Head of caudate nucleus (tissue), 42 donors: Measurements from ENCODE around the gene TMEM259.

ENCODE experiments used
- DNase-seq, 42 donors: peaks; one replicate each; pipeline versions ENCODE4 v3.0.0 to v3.0.0-alpha.2; 2020 to 2021; ENCODE audit warnings: mixed read lengths in 7 of 42
- intact Hi-C: fragments of 100-400 bp; cut with DNase I; formaldehyde crosslinking; loops from one replicate; pipeline ENCODE4 v1.15.0; 2022

Gene TMEM259

DNA sequence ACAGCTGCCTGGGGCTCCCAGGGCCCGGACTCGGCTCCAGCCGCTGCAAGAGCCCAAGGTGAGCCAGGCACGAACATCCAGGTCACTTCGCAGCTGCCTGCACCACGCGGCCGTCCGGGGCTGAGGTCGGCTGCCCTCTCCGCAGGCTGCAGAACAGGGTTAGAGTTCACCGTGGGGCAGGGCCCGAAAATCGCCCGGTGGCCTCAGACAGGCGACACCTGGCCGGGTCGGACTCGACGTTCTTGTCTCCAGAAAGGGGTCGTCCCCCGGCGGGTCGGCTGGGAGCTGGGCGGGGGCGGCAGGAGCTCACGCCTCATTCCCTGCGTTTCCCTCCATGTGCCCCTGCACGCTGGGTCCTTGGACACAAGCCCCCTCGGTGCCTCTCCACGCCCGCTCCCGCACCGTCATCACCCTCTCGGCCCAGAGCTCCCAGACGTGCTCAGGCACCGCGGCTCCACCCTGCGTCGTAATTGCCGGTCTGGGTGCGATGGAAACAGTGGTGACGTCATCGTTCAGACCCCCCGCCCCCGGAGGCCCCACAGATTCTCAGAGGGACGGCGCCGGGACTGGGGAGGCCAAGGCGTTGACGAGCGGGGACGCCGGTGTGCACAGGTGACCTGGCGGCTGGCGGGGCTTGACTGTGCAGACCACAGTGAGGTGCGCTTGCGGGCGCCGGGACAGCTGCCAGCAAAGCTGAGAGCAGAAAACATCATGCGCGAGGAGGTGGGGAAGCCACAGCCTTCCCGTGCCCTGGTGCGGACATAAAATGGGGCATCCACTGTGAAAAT, 24.7 kb downstream of the TMEM259 start:
- intact Hi-C loops, result no loop called here
- no peak for DNase-seq

GRCh38 chr19:995051-995827, 25.7 kb downstream of the TMEM259 start:
- intact Hi-C loops, result no loop called here

DNA sequence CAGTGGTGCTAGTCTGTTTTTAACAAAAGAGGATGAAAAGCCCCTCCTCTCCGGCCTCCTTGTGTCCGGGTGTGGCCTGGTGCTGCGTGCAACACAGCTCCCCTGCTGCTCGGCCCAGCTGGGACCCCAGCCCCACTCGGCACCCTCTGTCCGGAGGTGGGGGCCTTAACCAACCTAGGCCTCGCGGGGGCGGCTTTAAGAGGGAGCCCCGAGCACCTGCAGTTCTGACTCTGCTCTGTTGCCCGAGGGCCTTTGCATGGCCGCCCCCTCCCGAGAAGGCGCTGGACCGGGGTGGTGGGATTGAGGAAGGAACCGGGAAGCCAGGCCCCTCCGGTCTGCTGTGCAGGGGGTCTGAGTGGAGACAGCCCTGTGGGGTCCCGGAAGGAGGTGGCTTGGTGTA, 26.4 kb downstream of the TMEM259 start:
- no peak for DNase-seq
- intact Hi-C loops, result no loop called here

More at GRCh38 chr19:995051-995827, 25.7 kb downstream of the TMEM259 start:
- DNase-seq, result peak in 3 of 42 donors; percentile 14 to 51 (median 19)

DNA sequence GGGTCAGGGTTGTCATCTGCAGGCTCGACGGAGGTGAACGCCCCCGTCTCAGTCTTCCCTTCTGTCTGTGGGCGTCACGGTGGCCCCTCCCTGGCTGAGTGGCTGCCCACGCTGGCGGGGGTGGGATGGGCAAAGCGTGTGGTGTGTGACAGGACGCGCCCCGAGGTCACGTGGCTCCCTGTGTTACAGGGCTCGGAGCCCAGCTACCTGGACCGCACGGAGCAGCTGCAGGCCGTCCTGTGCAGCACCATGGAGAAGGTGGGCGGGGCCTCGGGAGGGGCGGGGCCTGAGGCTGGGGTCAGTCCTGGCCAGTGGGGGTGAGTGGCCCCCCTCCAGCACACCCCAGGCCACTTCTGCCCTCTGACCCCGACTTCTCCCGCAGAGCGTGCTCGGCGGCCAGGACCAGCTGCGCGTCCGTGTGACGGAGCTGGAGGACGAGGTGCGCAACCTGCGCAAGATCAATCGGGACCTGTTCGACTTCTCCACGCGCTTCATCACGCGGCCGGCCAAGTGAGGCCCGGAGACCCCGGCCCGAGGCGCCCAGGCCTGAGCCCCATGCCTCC, 27.0 kb downstream of the TMEM259 start:
- intact Hi-C loops, result no loop called here
- DNase-seq, result no peak

GRCh38 chr19:993361-993830, 27.5 kb downstream of the TMEM259 start:
- no peak for DNase-seq
- intact Hi-C loops, result no loop called here

GRCh38 chr19:992670-993055, 28.3 kb downstream of the TMEM259 start:
- DNase-seq, result no peak
- intact Hi-C loops, result no loop called here

- intact Hi-C loops, result no loop called here
- no peak for DNase-seq
Measured at GRCh38 chr19:991932-992669, 28.8 kb downstream of the TMEM259 start.

DNA sequence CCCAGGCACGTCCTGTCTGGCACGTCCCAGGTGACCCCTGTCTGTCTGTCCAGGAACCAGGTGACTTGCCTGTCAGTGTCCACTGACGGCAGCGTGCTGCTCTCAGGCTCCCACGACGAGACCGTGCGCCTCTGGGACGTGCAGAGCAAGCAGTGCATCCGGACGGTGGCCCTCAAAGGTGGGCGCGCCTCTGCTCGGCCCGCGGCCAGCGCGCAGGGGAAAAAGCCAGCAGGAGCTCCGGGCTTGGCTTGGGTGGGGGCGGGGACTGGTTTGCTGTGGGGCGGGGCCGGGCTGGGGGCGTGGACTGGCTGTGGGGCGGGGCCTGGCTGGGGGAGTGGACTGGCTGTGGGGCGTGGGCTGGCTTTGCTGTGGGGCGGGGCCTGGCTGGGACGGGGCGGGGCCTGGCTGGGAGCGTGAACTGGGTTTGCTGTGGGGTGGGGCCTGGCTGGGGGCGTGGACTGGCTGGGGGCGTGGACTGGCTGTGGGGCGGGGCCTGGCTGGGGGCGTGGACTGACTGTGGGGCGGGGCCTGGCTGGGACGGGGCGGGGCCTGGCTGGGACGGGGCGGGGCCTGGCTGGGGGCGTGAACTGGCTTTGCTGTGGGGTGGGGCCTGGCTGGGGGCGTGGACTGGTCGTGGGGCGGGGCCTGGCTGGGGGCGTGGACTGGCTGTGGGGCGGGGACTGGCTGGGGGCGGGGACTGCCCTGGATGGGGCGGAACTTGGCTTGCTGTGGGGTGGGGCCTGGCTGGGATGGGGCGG, 29.6 kb downstream of the TMEM259 start:
- DNase-seq, result no peak
- intact Hi-C loops, result no loop called here

GRCh38 chr19:990746-991145, 30.2 kb downstream of the TMEM259 start:
- DNase-seq, result no peak
- intact Hi-C loops, result no loop called here

DNA sequence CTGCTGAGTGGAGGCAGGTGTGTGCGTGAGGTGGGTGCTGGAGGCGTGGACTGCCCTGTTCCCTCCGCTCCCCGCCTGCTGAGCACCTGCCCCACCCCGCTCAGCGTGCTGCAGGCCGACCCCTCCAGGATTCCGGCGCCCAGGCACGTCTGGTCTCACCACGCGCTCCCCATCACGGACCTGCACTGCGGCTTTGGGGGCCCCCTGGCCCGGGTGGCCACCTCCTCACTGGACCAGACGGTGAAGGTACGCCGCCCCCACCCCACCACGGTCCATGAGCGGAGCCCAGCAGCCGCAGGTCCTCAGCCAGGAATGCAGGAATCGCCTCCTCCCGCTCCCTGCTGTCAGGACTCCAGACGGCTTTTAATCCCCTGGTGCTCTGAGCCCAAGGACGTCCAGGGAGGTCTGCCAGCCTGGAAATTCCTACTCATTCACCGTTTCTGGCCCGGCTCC, 30.8 kb downstream of the TMEM259 start:
- no peak for DNase-seq
- intact Hi-C loops, result no loop called here

- intact Hi-C loops, result no loop called here
Measured at GRCh38 chr19:989381-990081, 31.4 kb downstream of the TMEM259 start.

DNA sequence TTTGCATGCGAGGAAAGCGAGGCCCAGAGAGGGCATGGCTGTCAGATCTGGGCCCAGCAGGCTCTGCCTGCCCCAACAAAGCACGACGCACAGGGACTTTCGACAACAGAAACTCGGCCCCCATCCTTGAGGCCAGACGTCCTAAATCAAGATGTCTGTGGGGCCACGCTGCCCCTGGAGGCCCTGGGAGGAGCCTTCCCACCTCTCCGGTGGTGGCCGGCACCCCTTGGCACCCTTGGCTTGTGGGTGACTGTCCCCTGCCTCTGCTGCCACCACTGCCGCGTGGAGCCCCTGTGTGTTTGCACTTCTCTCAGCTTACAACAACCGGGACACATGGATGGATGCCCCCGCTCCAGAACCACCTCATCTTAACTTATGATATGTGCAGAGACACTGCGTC, 32.4 kb downstream of the TMEM259 start:
- no peak for DNase-seq
- intact Hi-C loops, result no loop called here

More at GRCh38 chr19:989381-990081, 31.4 kb downstream of the TMEM259 start:
- no peak for DNase-seq

GRCh38 chr19:988081-988480, 32.8 kb downstream of the TMEM259 start:
- intact Hi-C loops, result no loop called here
- no peak for DNase-seq

GRCh38 chr19:986083-986482, 34.8 kb downstream of the TMEM259 start:
- DNase-seq, result no peak
- intact Hi-C loops, result no loop called here

DNA sequence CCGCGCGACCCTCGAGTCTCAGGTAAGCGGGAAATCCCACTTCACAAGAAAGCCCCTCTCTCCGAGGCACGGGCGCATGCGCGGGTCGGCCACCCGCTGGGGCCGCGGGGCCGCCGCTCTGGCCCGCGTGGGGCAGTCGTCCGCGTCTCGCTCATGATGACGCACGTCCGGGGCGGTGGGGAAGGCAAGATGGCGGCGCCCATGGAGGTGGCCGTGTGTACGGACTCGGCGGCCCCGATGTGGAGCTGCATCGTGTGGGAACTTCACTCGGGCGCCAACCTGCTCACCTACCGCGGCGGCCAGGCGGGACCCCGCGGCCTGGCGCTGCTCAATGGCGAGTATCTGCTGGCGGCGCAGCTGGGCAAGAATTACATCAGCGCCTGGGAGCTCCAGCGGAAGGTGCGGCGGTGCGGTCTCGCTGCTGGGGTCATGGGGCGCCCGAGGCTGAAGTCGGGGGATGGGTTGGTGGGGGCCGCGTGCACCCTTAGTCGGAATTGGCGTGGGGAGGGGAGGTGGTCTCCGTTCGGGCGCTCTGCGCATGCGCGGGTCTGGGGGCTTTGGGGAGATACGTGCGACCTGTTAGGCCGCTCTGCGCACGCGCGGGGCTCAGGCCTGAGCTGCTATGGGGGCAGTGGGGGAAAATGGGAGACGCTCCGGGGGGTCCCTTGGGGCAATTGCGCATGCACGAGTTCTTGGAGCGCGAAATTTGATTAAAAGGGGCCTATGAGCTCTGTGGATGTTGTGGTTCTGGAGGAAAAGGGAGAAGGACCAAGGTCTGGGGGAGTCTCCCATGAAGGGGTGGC, 36.6 kb downstream of the TMEM259 start, which contains the start of gene WDR18:
TSS of gene WDR18 (plus strand) at position 181 of the 803 bp plus-strand sequence. CDS start at position 190, 9 bp downstream.
- intact Hi-C loops, result loop anchor here (1.0 kb wide), 1 partner anchor 37 kb away; the partner anchor contains the start of genes RNU6-2 and TMEM259

GRCh38 chr19:982567-983170, 38.3 kb downstream of the TMEM259 start:
- DNase-seq, result peak; percentile 24 to 91 (median 79)
- intact Hi-C loops, result loop anchor here (1.0 kb wide), 1 partner anchor 61 kb away; no protein-coding TSS in a partner anchor

More for the DNA sequence above, 36.6 kb downstream of the TMEM259 start, which contains the start of gene WDR18:
- peak; percentile 90 to 99 (median 96) for DNase-seq
